Measurements from ENCODE around the gene KCTD18.

The KCTD18 gene

GRCh38 chr2:200484934-200485333 lies 24.9 kb downstream of the KCTD18 start:
- no peak for TF ChIP-seq SIN3A (IDR thresholded peaks at IDR 0.05; ENCODE audit: borderline replicate concordance, insufficient read depth, low read length)
- TF ChIP-seq FOXP2 (optimal IDR thresholded peaks at IDR 0.05; ENCODE audit: borderline replicate concordance, extremely low read depth, extremely low read length, insufficient read depth) = no peak
- TF ChIP-seq POLR2AphosphoS5 (IDR thresholded peaks at IDR 0.05; ENCODE audit: low read depth, low read length) = no peak
- TF ChIP-seq TAF1 (IDR thresholded peaks at IDR 0.05; ENCODE audit: borderline replicate concordance, insufficient read depth, low read length) = no peak
- TF ChIP-seq REST (IDR thresholded peaks at IDR 0.05; ENCODE audit: insufficient read depth in 1 of 2, low read depth in 2 of 2, low read length in 2 of 2) = no peak

- no peak for TF ChIP-seq SIN3A (IDR thresholded peaks at IDR 0.05; ENCODE audit: borderline replicate concordance, insufficient read depth, low read length)
- no peak for TF ChIP-seq FOXP2 (optimal IDR thresholded peaks at IDR 0.05; ENCODE audit: borderline replicate concordance, extremely low read depth, extremely low read length, insufficient read depth)
- no peak for TF ChIP-seq REST (IDR thresholded peaks at IDR 0.05; ENCODE audit: insufficient read depth in 1 of 2, low read depth in 2 of 2, low read length in 2 of 2)
- TF ChIP-seq POLR2AphosphoS5 (IDR thresholded peaks at IDR 0.05; ENCODE audit: low read depth, low read length) = no peak
- TF ChIP-seq TAF1 (IDR thresholded peaks at IDR 0.05; ENCODE audit: borderline replicate concordance, insufficient read depth, low read length) = no peak
Observed at GRCh38 chr2:200483729-200484198, 26.1 kb downstream of the KCTD18 start.

- TF ChIP-seq TAF1 (IDR thresholded peaks at IDR 0.05; ENCODE audit: borderline replicate concordance, insufficient read depth, low read length) (no peak), SIN3A (IDR thresholded peaks at IDR 0.05; ENCODE audit: borderline replicate concordance, insufficient read depth, low read length) (no peak), REST (IDR thresholded peaks at IDR 0.05; ENCODE audit: insufficient read depth in 1 of 2, low read depth in 2 of 2, low read length in 2 of 2) (no peak), POLR2AphosphoS5 (IDR thresholded peaks at IDR 0.05; ENCODE audit: low read depth, low read length) (no peak), FOXP2 (optimal IDR thresholded peaks at IDR 0.05; ENCODE audit: borderline replicate concordance, extremely low read depth, extremely low read length, insufficient read depth) (no peak)
Observed at GRCh38 chr2:200482194-200482593, 27.7 kb downstream of the KCTD18 start.

- no peak for TF ChIP-seq TAF1 (IDR thresholded peaks at IDR 0.05; ENCODE audit: borderline replicate concordance, insufficient read depth, low read length)
- TF ChIP-seq REST (IDR thresholded peaks at IDR 0.05; ENCODE audit: insufficient read depth in 1 of 2, low read depth in 2 of 2, low read length in 2 of 2) = no peak
- TF ChIP-seq POLR2AphosphoS5 (IDR thresholded peaks at IDR 0.05; ENCODE audit: low read depth, low read length) = no peak
- TF ChIP-seq SIN3A (IDR thresholded peaks at IDR 0.05; ENCODE audit: borderline replicate concordance, insufficient read depth, low read length) = no peak
- TF ChIP-seq FOXP2 (optimal IDR thresholded peaks at IDR 0.05; ENCODE audit: borderline replicate concordance, extremely low read depth, extremely low read length, insufficient read depth) = no peak
Observed at GRCh38 chr2:200479692-200480265, 30.1 kb downstream of the KCTD18 start.
